MM.1S (cell line): ENCODE data around the gene SPTLC1.

Experiments
- DNase-seq: peaks from one replicate; pipeline ENCODE4 v3.0.0-alpha.2; 2015
- H2AFZ ChIP-seq: fragments of 300-600 bp; sonication (generic); 2 replicates; pipeline ENCODE4 v1.6.0; 2016; ENCODE audit warnings: antibody characterized with exemption, low read length
- H3F3A ChIP-seq: fragments of 300-600 bp; sonication (generic); 2 replicates; pipeline ENCODE4 v1.6.1; 2016; ENCODE audit warnings: mild to moderate bottlenecking, antibody characterized with exemption, low read length, moderate library complexity, mixed read lengths; ENCODE audit not compliant: insufficient read depth
- H3K27ac ChIP-seq: fragments of 300-600 bp; sonication (generic); 2 replicates; pipeline ENCODE4 v1.5.1; 2016; ENCODE audit warnings: mild to moderate bottlenecking, low read length
- H3K27me3 ChIP-seq: fragments of 300-600 bp; sonication (generic); replicated peaks from 2 replicates; pipeline ENCODE4 v1.6.0; 2016; ENCODE audit warnings: low read length; ENCODE audit not compliant: insufficient read depth
- H3K36me3 ChIP-seq: fragments of 300-600 bp; sonication (generic); replicated peaks from 2 replicates; pipeline ENCODE4 v1.6.1; 2016; ENCODE audit warnings: mild to moderate bottlenecking, low read length, mixed read lengths; ENCODE audit not compliant: insufficient read depth
- H3K4me1 ChIP-seq: fragments of 300-600 bp; sonication (generic); 2 replicates; pipeline ENCODE4 v1.6.1; 2016; ENCODE audit warnings: low read length, mixed read lengths
- H3K4me2 ChIP-seq: fragments of 300-600 bp; sonication (generic); 2 replicates; pipeline ENCODE4 v1.6.0; 2016; ENCODE audit warnings: low read depth, low read length
- H3K4me3 ChIP-seq: fragments of 300-600 bp; sonication (generic); 2 replicates; pipeline ENCODE4 v1.5.1; 2016; ENCODE audit warnings: low read length, mixed read lengths
- H3K79me2 ChIP-seq: fragments of 300-600 bp; sonication (generic); 2 replicates; pipeline ENCODE4 v1.6.1; 2016; ENCODE audit warnings: mixed run types, low read length, mixed read lengths
- H3K9ac ChIP-seq: fragments of 300-600 bp; sonication (generic); 2 replicates; pipeline ENCODE4 v1.6.1; 2016; ENCODE audit warnings: low read length, mixed read lengths
- H3K9me2 ChIP-seq: fragments of 300-600 bp; sonication (generic); replicated peaks from 2 replicates; pipeline ENCODE4 v1.6.1; 2016; ENCODE audit warnings: mild to moderate bottlenecking, low read length, mixed read lengths; ENCODE audit not compliant: insufficient read depth
- H3K9me3 ChIP-seq: fragments of 300-600 bp; sonication (generic); replicated peaks from 2 replicates; pipeline ENCODE4 v1.6.1; 2016; ENCODE audit warnings: mild to moderate bottlenecking, low read length, mixed read lengths; ENCODE audit not compliant: insufficient read depth
- H4K20me1 ChIP-seq: fragments of 300-600 bp; sonication (generic); 2 replicates; pipeline ENCODE4 v1.6.1; 2016; ENCODE audit warnings: mild to moderate bottlenecking, low read length, moderate library complexity, mixed read lengths; ENCODE audit not compliant: insufficient read depth
- CTCF ChIP-seq: fragments of 300-600 bp; sonication (generic); IDR thresholded peaks from 2 replicates; pipeline ENCODE4 v1.5.1; 2016; ENCODE audit warnings: antibody characterized with exemption, low read length, mixed read lengths
- EZH2 ChIP-seq: fragments of 300-600 bp; sonication (generic); optimal IDR thresholded peaks from 2 replicates; pipeline ENCODE3; 2017; ENCODE audit warnings: low read depth, mild to moderate bottlenecking, antibody characterized with exemption, low read length, mixed read lengths
- EZH2phosphoT487 ChIP-seq: fragments of 300-600 bp; sonication (generic); IDR thresholded peaks from 2 replicates; pipeline ENCODE4 v1.6.1; 2018; ENCODE audit warnings: antibody characterized with exemption, low read length

SPTLC1 gene

DNA sequence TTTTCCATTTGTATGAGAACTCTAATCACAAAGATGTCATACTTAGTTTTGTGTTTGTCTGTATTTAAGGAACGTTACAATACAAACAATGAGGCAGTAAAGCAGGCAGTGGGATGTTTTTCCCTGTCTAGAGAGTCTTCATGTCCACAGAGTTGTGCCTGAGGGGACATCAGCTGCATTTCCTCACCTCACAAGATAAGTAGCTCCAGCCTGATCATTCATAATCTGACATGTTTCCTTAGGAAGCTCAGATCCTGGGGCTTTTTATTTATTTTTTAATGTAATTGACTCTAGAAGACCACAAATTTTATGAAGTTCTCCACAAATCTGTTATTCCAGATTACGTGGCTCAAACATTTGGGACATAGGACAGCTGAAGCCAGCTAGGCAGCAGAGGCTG is 78.5 kb downstream of the SPTLC1 start:
- Histone ChIP-seq H3K4me3 (no peak overlapping the region), H3K4me2 (no peak overlapping the region), H3K36me3 (peaks cover 4% of the 10 kb centered on the region), H3F3A (no peaks in the 10 kb centered on the region), H3K9me3 (no peaks in the 10 kb centered on the region; the same call in 1 of the 2 replicates), H3K27ac (no peak overlapping the region), H2AFZ (no peak overlapping the region), H4K20me1 (no peaks in the 10 kb centered on the region), H3K79me2 (no peaks in the 10 kb centered on the region), H3K4me1 (no peaks in the 10 kb centered on the region), H3K9me2 (no peaks in the 10 kb centered on the region), H3K27me3 (no peaks in the 10 kb centered on the region), H3K9ac (no peak overlapping the region)
- DNase-seq = no peak
- TF ChIP-seq CTCF (no peak), EZH2phosphoT487 (no peak), EZH2 (no peak)

DNA sequence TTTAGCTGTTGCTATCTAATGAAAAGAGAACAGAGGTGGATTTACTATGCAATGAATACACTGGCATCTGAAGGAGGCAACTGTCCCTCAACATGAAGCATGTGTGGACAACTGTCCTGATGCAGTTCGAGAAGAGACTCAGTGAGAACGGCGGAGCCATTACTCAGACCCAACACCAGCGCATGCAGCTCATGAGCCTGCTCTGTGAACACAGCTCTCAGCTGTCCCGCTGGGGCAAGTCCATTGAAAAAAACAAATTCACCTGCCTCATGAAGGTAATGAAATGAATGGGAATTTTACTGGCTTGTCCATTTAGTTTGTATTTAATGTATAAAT is 78.8 kb downstream of the SPTLC1 start:
- Histone ChIP-seq H3K27ac (no peak overlapping the region), H3K79me2 (no peaks in the 10 kb centered on the region), H3K27me3 (no peaks in the 10 kb centered on the region), H3K4me2 (no peak overlapping the region), H3K9ac (no peak overlapping the region), H4K20me1 (no peaks in the 10 kb centered on the region), H3K9me3 (no peaks in the 10 kb centered on the region), H3F3A (no peaks in the 10 kb centered on the region), H2AFZ (no peak overlapping the region), H3K4me3 (no peak overlapping the region), H3K4me1 (0 out of 2 replicates have a peak, but pooled peaks cover 3% of the 10 kb centered on the region), H3K9me2 (no peaks in the 10 kb centered on the region), H3K36me3 (peaks cover 4% of the 10 kb centered on the region; the same call in 1 of the 2 replicates)
- DNase-seq = no peak
- TF ChIP-seq EZH2phosphoT487 = no peak
- TF ChIP-seq CTCF = no peak
- no peak for TF ChIP-seq EZH2

GRCh38 chr9:92035687-92036410 is 79.4 kb downstream of the SPTLC1 start:
- Histone ChIP-seq H3K4me3 (no peak overlapping the region), H3K9ac (no peak overlapping the region), H3K4me2 (no peak overlapping the region), H3K36me3 (peaks cover 4% of the 10 kb centered on the region; the same call in 1 of the 2 replicates), H3K27ac (no peak overlapping the region), H3K9me3 (no peaks in the 10 kb centered on the region), H3K9me2 (no peaks in the 10 kb centered on the region), H3F3A (no peaks in the 10 kb centered on the region), H4K20me1 (no peaks in the 10 kb centered on the region), H3K27me3 (no peaks in the 10 kb centered on the region), H2AFZ (no peak overlapping the region), H3K4me1 (0 out of 2 replicates have a peak, but pooled peaks cover 8% of the 10 kb centered on the region), H3K79me2 (no peaks in the 10 kb centered on the region)
- no peak for DNase-seq
- no peak for TF ChIP-seq EZH2phosphoT487
- no peak for TF ChIP-seq EZH2
- TF ChIP-seq CTCF = no peak
